Activated CD4-positive, CD25-positive, alpha-beta regulatory T cell (primary cell): ENCODE results near the gene ARMH2.

Experiments used
- DNase-seq, 4 experiments: peaks; one replicate each; lab custom pipeline; 2025; lab: John Stamatoyannopoulos, UW

Gene ARMH2

DNA sequence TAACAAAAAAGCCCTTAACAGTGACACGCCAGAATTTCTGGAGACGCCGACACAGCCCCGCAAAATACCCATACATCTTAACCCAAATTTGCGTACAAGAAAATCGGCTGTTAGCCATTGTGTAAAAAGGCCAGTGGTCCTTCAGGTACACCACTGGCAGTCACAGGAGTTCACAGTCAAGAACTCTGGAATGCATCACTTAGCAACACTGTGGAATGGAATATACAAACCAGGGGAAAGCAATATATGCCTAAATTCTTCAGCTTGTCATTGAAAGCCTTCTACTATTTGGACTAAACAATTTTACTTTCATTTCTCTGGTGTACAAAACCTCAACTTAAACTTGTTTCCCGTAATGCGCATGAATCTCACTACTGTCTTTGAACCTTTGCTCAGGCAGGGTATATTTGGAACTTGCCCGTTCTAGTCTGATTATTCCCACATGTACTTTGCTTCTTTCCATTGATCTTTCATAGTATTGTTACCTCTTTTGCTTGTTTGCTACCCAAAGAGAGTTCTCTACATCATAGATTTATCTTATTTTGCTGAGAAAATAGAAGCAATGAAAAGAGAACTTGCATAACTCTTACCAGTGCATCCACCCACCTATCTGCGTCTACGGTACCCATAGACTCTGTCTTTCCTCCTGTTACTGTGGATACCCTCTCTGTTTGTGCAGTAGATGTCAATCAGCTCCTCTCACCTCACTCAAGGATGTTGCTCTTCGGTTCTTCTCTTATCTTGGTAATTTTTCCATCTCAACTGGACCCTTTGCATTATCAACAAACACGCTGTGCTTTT is at the start of gene ARMH2:
Gene ARMH2, minus strand, starts transcription at position 178 of the 801 bp plus-strand sequence. Its CDS starts 60 bp downstream, at position 118.
- DNase-seq = no peak

DNA sequence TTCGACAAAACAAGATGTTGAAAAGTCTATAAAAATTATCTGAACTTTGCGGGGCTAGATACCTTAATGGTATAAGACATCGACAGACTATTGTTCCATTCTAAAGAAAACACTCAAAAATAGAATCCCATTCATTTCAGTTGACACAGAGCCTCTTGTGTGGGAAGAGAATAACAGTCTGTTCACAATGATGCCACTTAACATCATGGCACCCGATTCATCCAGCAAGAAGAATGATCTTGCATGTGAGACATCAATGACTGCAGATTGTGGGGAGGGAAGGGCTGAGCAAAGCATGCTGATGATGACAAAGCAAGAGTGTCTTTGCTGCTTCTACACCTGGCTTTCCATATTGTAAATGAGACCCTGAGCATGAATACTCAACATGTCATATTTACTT is 49.7 kb upstream of the ARMH2 start:
- no peak for DNase-seq

DNA sequence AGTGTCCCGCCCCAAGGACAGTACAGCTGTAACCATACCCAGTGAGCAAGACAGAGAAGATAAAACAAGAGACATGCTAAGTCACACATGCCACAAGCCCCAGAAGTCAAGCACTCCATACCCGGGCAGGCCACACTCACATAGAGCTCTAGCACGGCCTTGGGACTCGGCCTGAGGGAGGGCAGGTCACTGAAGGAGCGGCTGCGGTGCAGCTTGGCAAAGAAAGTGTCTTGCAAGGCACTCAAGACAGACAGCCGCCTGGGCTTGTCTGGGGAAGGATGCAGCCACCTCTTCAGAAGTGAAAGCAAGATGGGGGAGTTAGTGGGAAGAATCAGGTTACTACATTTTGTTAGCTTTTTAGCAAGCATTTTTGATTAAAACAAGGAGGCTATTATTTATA is 48.7 kb upstream of the ARMH2 start:
- no peak for DNase-seq

DNA sequence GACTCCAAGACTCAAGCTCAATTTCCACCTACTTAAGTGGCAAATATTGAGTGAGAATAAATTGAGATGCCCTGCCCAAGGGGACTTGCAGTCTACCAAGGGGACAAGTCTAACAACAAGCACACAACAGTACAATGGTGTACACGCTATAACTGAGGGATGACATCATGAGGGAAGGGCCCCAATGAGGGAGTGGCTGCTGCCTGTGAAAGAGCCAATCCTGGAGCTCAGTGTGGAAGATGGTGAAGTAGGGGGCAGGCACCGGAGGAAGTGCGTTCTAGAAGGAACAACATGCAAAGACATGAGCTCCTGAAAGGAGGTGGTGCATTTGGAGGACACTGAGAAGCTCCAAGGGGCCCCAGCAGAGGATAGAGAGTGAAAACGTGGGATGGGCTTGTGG is 46.9 kb upstream of the ARMH2 start:
- no peak for DNase-seq

DNA sequence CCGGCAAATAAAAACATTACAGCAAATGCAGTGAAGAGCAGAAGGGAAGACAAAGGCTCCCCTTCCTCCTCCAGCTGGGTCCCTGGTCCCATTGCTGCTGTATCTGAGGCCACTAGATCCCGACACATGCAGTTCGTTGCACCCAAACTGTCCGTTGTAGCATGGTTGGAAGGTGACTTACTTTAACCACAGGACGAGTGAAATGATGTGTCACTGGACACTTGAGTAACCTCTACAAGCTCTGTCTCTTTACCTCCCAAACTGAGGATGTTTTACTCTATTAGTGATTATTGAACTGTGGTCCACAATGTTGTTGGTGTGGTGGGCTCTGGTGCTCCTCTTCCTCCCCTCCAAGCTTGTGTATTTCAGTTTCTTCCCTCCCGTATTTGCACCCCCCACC is 46.2 kb upstream of the ARMH2 start:
- DNase-seq = no peak

DNA sequence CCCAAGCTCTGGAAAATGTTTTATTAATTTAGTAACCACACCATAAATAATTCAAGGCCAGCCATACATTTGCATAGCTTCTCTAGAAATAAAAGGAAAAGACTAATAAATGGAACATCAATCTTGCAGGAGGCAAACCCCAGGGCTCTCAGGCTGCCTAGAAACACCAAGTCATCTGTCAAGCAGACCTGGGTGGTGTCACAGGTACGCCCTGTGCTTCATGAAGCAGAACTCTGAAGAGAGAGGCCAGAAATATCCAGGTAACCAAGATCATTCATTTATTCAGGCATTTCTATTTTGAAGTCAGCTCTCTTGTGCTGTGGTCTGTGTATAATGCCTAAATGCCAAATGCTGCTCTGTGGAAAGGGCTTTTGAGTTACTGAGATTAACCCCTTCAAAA is 45.3 kb upstream of the ARMH2 start:
- DNase-seq = no peak

DNA sequence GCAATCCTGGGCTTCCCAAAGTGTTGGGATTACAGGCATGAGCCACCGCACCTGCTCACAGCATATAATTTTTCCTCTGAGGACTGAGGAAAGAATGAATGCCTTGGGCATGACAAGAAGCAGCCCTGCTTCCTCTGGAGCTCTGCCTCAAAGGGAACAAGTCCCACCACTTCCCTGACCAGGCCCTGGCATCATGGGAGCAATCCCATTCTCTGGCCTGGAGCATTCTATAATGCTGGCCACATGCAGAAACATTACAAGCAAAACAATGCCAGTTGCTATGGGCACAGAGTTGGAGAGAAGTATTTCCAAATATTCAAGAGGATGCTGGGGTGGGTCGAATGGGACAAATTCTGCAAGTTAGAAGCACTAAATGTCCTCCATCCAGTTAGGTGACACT is 41.5 kb upstream of the ARMH2 start:
- no peak for DNase-seq

DNA sequence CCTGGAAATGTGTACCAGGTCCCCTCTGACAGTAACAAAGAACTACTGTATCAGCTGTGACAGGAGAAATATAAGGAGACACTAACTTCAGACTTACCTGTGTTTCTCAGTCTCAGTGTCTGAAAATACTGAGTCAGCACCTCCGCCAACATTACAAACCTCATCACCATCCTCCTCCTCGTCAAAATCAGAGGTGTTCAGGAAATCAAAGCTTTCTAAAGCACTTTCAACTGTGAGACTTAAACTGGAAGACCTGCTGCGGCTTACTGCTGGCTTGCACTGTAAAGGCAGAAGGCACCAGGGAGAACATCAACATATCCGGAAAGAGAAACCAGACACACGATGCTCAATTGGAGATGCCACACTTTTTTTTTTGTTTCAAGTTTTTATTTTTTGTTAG is 40.3 kb upstream of the ARMH2 start:
- DNase-seq = no peak

DNA sequence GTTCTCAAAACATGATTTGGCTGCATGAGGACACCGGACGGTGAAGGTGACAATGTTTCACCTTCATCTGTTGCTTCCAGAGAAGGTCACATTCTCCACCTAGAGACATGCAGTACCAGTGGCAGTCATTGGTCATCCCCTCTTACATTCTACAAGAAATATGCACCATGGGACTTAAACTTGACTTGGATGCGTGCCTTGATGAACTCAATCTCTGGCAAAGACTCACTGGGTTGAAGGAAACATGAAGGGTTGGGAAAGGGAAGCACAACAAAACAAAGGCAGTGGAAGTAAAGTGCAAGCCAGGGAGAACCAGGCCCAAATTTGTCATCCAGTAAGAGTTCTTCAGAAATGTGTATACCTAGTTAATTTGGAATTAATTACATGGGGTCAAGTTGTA is 39.4 kb upstream of the ARMH2 start:
- no peak for DNase-seq

DNA sequence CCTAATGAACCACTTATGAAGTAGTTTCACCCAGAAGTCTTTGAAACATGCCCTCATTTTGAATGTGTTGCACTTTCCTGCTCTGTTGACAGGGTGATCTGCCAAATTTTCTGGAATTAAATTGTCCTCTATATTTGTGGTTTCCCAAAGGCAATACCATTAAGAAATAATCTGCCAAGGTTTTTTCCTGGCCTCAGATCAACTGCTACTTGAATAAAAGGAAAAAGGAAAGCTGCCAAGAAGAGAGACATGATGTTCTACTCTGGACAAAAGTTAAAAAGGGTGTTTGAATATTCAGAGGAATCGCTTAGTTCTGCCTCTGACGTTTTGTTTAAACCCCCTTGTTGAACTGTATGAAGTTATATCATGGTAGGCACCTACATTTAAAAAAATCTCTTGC is 37.4 kb upstream of the ARMH2 start:
- DNase-seq = no peak

DNA sequence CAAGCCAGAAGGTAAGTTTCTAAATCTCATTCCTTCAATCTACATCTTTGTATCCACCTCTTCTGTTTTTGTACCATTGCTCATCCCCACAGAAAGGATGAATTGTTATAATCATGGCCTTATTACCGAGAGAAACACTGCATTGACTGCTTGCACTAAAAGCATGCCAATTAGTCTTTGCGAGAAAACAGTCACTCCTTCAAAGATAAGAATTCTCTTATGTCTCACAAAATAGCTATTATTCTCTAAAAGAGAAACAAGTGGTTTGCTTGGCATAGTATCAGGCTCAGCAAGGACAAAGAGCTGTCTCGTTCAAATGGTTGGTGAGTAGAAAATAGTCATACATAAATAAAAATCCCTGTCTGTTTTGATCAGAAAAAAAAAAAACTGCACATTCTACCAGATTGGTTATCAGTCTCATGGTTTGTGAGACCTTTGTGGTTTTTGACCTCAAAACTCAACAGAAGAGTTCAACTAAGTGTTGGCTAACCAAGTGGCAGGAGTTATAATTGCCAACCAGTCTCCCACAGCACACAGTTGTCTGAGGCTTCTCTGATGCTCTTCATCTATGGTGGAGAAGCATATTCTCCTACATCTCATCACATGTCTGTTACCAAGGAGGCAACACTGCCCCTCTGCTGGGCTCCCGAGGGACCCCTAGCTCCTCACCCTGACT is 35.1 kb upstream of the ARMH2 start:
- no peak for DNase-seq

DNA sequence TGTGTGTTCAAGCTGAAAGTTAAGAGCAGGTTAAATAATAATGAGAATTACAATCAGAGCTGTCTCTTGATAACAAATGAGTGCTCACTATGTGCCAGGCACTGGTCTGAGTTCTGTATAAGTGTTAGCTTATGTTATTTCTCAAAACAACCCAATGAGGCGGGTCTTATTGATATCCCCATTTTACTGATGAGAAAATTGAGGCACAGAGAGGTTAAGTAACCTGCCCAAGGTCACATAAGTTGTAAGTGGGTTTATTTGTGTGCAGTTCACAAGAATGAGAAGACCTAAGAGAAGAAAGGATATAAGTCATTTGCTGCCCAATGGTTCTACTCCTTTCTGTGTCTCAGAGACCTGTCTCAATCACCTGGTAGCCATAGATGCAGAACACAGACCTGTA is 34.1 kb upstream of the ARMH2 start:
- no peak for DNase-seq

DNA sequence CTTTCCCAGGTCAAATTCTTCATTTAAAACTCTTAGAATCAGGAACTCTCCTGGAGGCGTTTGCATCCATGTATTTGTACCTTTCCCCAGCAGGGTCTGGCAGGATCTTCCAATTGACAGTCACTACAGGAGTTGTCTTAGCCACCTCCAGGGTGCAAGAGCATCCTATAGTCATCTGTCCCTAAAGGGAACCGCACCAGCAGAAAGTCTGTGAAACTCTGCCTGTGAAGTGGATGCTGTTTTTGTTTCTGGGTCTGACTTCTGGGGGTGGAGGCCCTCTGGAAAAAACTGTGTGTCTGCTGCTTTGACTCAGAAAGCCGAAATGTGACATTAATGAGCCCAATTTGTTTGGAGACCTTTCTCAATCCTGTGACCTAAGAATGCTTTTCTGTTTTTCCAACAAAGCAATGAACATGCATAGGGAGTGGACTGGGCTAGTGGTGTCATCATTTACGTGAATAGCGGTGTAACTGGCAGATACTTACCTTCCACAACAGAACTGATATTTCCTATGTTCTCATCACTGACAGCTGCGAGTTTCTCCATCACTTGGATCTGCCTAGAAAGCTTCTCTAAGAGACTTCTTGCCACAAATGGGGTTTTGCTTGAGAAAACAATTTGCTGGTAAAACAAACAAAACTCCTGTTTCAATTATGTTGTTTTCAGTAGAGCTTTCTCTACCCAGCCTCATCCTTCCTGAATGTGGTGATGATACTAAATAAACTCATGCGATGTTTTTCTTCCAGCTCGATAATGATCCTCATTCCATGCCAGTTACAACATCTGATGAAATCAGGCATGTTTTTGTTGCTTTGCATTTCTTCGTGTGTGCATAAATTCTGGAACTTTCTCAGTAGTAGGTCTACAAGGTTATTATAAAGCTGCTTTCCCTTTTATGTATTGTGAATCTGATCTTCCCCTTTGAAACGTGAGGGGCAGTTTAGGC is 33.3 kb upstream of the ARMH2 start:
- DNase-seq = no peak

DNA sequence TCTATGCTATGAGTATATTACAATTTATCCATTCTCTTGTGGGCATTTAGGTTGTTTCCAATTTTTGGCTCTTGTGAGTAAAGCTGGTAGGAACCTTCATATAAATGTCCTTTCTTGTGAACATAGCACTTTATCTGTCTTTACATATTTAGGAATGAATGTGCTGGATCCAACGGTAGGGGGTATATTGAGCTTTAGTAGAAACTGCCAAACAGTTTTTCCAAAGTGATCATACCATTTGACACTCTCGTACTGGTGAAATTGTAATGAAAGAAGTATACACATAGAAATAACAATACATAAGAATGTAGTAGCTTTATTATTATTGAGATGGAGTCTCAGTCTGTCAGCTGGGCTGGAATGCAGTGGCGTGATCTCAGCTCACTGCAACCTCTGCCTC is 30.9 kb upstream of the ARMH2 start:
- no peak for DNase-seq

DNA sequence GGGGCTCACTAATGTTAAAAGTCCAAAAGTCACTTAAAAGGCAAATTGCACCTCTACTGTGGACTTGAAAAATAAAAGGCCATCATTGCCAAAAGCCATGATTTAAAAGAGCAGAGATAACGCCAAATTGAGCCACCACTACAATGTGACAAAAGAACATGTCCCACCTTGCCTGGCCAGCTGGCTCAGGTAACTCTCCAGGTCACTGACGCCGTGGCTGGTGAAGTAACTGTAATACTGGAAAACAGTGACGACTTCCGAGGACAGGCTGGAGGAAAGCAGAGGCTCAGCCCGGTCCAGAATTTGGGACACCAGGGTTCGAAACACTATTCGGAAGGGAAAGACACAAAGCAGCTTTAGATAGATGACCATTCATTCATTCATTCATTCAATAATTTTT is 29.3 kb upstream of the ARMH2 start:
- no peak for DNase-seq

DNA sequence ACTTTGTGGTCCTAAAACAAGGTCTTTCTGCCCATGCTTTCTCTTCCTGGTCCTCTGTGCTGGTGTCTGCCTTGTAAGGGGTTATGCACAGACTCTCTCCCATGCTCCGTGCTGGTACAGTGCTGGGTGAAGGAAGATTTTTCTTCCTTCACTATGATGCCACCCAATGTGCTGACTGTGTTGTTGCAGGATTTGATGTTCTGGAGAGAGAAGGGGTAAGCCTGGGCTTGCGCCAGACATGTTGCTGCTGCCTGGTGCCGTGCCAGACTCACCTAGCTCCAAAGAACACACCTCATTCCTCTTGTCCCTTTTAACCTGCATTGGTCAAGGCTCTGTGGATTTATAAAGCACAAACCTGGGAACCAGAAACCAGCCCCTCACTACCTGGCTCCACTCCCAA is 28.4 kb upstream of the ARMH2 start:
- no peak for DNase-seq

DNA sequence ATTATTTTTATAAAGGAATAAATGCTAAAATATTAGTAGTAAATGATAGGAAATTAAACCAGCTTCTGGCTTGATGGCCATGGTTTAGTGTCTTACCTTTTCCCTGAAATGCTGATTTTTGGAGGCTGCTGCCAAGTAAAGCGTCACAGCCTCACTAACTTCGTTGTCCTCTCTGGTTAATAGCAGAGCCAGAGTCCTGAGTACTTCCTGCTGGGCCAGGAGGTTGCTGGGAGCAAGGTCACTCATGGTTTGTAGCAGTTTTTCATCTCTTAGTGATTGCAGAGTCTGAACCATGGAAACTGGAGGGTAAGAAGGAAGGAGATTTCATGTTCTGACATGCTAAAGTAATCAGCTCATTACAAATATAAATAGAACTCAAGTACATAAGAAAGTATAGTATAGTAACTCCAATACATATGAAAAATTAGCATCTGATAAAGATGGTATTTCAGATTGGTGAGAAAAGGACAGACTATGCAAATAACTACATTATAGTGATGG is 26.5 kb upstream of the ARMH2 start:
- DNase-seq = no peak

DNA sequence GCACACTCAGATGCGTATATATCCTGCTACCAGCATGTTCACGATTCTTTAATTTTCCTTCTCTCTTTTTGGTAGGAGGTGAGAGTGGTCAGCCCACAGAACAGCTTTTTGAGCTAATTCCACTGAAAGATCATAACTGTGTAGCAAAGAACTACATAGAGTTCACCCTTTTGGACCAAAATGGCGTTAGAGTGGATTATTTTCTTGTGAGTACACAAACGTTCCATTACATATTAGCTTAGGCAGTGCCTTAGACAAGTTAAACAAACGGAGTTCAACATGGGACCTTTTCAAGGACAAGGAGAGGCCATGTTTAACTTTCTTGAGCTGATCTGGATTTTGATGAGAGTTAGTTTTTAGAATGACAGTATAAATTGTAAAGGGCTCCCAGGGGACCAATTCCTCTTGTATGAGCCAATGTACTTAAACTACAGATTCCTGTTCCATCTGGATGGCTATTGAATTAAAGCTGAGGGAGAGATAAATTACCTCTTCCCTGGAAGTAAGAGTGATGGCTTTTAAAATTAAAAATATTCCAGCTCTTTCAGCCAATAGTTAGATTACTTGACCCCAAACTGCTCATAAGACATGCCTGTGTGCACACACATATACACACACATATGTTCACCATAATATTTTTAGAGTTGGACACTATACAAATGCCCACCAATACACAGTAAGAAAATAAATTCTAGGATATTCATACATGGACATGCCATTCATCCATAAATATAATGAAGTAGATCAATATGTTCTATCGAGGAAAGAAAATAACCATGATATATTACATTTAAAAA is 25.6 kb upstream of the ARMH2 start:
- DNase-seq = no peak

DNA sequence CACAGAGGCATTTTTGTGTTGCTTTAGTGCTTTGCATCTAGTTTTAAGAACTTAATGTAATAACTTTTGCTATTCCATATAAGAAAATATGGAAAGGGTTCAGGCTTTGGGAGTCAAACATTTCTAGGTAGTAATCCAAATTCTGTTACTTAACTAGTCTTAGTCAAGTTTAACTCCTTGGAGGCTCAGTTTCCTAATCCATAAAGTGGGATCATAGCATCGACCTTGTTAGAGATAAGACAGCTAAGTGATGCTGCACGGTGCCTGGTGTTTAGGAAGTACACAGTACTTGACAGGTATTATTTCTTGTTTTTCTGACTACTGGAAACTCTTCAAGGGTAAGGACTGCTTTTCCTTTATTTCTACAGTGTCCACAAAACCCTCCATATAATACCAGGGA is 24.5 kb upstream of the ARMH2 start:
- DNase-seq = no peak

DNA sequence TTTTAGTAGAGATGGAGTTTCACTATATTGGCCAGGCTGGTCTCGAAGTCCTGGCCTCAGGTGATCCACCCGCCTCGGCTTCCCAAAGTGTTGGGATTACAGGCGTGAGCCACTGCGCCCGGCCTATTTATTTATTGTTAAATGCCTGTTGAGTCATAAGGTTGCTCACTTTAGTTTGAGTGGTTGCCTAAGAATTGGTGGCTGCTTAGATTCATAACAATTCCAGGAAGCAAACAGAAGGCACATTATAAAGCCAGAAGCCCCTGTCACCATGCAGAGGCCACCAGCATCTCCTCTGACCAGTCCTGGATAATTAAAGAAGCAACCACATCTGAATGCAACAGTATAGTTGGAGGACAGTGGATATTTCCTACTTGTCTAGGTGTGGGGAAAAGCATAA is 24.0 kb upstream of the ARMH2 start:
- no peak for DNase-seq

DNA sequence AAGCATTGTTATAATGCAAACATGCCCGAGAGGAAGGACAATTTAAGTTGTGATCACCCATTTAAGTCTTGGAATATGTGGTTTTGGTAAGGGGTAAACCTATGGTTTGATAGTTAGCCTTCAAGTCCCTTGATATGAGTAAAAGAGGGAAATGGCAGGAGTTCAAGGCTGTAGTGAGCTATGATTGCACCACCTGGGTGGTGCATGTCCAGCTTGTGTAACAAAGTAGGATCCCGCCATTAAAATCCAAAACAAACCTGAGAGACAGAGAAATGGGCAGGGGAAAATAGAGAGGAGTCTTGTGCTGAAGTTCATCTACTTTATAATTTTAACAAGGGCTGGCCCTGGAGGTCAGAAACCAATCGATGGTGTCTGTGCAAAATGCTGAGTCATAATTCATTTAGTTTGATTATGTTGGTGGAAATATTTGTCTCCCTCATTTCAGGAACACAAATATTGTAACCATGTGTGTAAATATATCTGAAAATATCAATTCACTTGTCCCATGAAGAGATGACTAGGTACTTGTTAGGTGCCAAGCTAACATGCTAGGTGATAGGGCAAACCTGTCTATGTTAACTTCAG is 23.2 kb upstream of the ARMH2 start:
- no peak for DNase-seq
